ENCODE measurements around the gene TRDN.

- TF ChIP-seq EZH2 (IDR thresholded peaks at IDR 0.05; ENCODE audit: low read length, missing control alignments) (no peak), CTCF (conservative IDR thresholded peaks at IDR 0.05 in 1 of 2, IDR thresholded peaks at IDR 0.05 in 1 of 2; ENCODE audit: low read depth in 1 of 2, low read length in 2 of 2) (no peak)
Observed at GRCh38 chr6:123363912-123364311, 272.8 kb downstream of the TRDN start.
